Hepatocyte (in vitro differentiated cells): ENCODE results near the gene UTP25. TPM values are rescaled to one million over a fixed set of nuclear protein-coding genes. Genes with fewer than 3 reads are reported as not detected.

Experiments used
- DNase-seq: peaks from one replicate; pipeline ENCODE4 v3.0.0-alpha.2; 2016; ENCODE audit warnings: low spot score
- H2AFZ ChIP-seq: fragments of 200-600 bp; sonication (generic); 2 replicates; pipeline ENCODE4 v1.6.0; 2016; ENCODE audit warnings: antibody characterized with exemption, mild to moderate bottlenecking
- H3K27ac ChIP-seq: fragments of 200-600 bp; sonication (generic); 2 replicates; pipeline ENCODE4 v1.5.1; 2016; ENCODE audit warnings: mild to moderate bottlenecking
- H3K27me3 ChIP-seq: fragments of 200-600 bp; sonication (generic); 2 replicates; pipeline ENCODE4 v1.6.1; 2016
- H3K36me3 ChIP-seq: fragments of 200-600 bp; sonication (generic); replicated peaks from 2 replicates; pipeline ENCODE4 v1.5.1; 2016; ENCODE audit warnings: low read depth; ENCODE audit not compliant: insufficient read depth
- H3K4me1 ChIP-seq: fragments of 200-600 bp; sonication (generic); 2 replicates; pipeline ENCODE4 v1.5.1; 2016; ENCODE audit warnings: mild to moderate bottlenecking, moderate library complexity; ENCODE audit not compliant: insufficient read depth
- H3K4me2 ChIP-seq: fragments of 200-600 bp; sonication (generic); 2 replicates; pipeline ENCODE4 v1.6.0; 2016
- H3K4me3 ChIP-seq: fragments of 200-600 bp; sonication (generic); 2 replicates; pipeline ENCODE4 v1.5.1; 2016; ENCODE audit warnings: mild to moderate bottlenecking
- H3K79me2 ChIP-seq: fragments of 200-600 bp; sonication (generic); 2 replicates; pipeline ENCODE4 v1.6.0; 2017; ENCODE audit warnings: mild to moderate bottlenecking
- H3K9me2 ChIP-seq: fragments of 200-600 bp; sonication (generic); replicated peaks from 2 replicates; pipeline ENCODE4 v1.6.0; 2017; ENCODE audit warnings: mild to moderate bottlenecking; ENCODE audit not compliant: insufficient read depth
- H3K9me3 ChIP-seq: fragments of 200-600 bp; sonication (generic); 2 replicates; pipeline ENCODE4 v1.5.1; 2016; ENCODE audit warnings: low read depth, mild to moderate bottlenecking
- H4K20me1 ChIP-seq: fragments of 200-600 bp; sonication (generic); 2 replicates; pipeline ENCODE4 v1.6.0; 2016; ENCODE audit warnings: mild to moderate bottlenecking; ENCODE audit not compliant: insufficient read depth, poor library complexity, severe bottlenecking
- CTCF ChIP-seq: fragments of 200-600 bp; sonication (generic); IDR thresholded peaks from 2 replicates; pipeline ENCODE4 v1.5.1; 2016; ENCODE audit warnings: antibody characterized with exemption, mild to moderate bottlenecking; ENCODE audit not compliant: poor library complexity
- EZH2 ChIP-seq: fragments of 200-600 bp; sonication (generic); IDR thresholded peaks from 2 replicates; pipeline ENCODE4 v1.6.1; 2016; ENCODE audit warnings: antibody characterized with exemption, mild to moderate bottlenecking, borderline replicate concordance
- EZH2phosphoT487 ChIP-seq: fragments of 200-600 bp; sonication (generic); IDR thresholded peaks from one replicate; pipeline ENCODE4 v1.6.1; 2018; ENCODE audit warnings: antibody characterized with exemption, mild to moderate bottlenecking, low read depth, moderate library complexity; ENCODE audit not compliant: unreplicated experiment, severe bottlenecking
- WGBS: methylation state at CpG from one replicate; pipeline ENCODE4 v1.1.6; 2016; ENCODE audit warnings: low lambda C conversion rate; ENCODE audit errors: missing lambda C conversion rate; 5-methylcytosine and 5-hydroxymethylcytosine counted together
- polyA plus RNA-seq: library from polyadenylated mRNA; unstranded; fragments of >200 nt; fragmentation: Nextera tagmentation; extraction: Ambion mirVana; gene quantifications from 2 replicates; pipeline ENCODE4 v1.2.1, GENCODE V29; 2016
- total RNA-seq: library from RNA; depleted of rRNA; stranded (reverse); fragments of >200 nt; gene quantifications from 2 replicates; pipeline ENCODE4 v1.2.3, GENCODE V29; 2014

Gene UTP25
- total and polyA plus RNA-seq, 2 experiments from 2014 or later = 3.2 to 8.0 TPM

GRCh38 chr1:209838537-209838936 lies 10.8 kb downstream of the UTP25 start:
- 92% methylated on average over 6 of the region's 6 CpGs for WGBS
- no peak overlapping the region for H3K4me2 ChIP-seq
- H3K27me3 ChIP-seq = no peaks in the 10 kb centered on the region
- no peaks in the 10 kb centered on the region for H4K20me1 ChIP-seq
- no peaks in the 10 kb centered on the region for H3K36me3 ChIP-seq
- H2AFZ ChIP-seq = no peak overlapping the region
- H3K79me2 ChIP-seq = no peaks in the 10 kb centered on the region
- no peaks in the 10 kb centered on the region for H3K9me3 ChIP-seq
- H3K4me1 ChIP-seq = peaks cover 8% of the 10 kb centered on the region
- H3K4me3 ChIP-seq = no peak overlapping the region
- H3K9me2 ChIP-seq = no peaks in the 10 kb centered on the region
- H3K27ac ChIP-seq = peak overlapping the region; percentile 95
- no peak for TF ChIP-seq EZH2phosphoT487
- TF ChIP-seq CTCF = no peak
- no peak for TF ChIP-seq EZH2
- DNase-seq = peak; percentile 39

GRCh38 chr1:209839875-209840546 lies 12.2 kb downstream of the UTP25 start:
- Histone ChIP-seq H2AFZ (no peak overlapping the region), H3K27ac (peak overlapping the region; percentile 95), H3K4me3 (no peak overlapping the region), H3K79me2 (no peaks in the 10 kb centered on the region), H3K4me1 (peaks cover 8% of the 10 kb centered on the region), H3K36me3 (no peaks in the 10 kb centered on the region), H3K9me2 (no peaks in the 10 kb centered on the region), H3K4me2 (no peak overlapping the region), H3K27me3 (no peaks in the 10 kb centered on the region), H3K9me3 (no peaks in the 10 kb centered on the region), H4K20me1 (no peaks in the 10 kb centered on the region)
- peak; percentile 68 for DNase-seq
- 75% methylated on average over 5 of the region's 5 CpGs for WGBS
- TF ChIP-seq EZH2 (no peak), EZH2phosphoT487 (no peak), CTCF (no peak)

- DNase-seq = no peak
- Histone ChIP-seq H4K20me1 (no peaks in the 10 kb centered on the region), H3K27me3 (no peaks in the 10 kb centered on the region), H3K79me2 (no peaks in the 10 kb centered on the region), H3K4me1 (peaks cover 8% of the 10 kb centered on the region), H2AFZ (no peak overlapping the region), H3K9me2 (no peaks in the 10 kb centered on the region), H3K4me3 (no peak overlapping the region), H3K27ac (peak overlapping the region; percentile 95), H3K9me3 (no peaks in the 10 kb centered on the region), H3K4me2 (no peak overlapping the region), H3K36me3 (no peaks in the 10 kb centered on the region)
- WGBS = 98% methylated on average over 5 of the region's 5 CpGs
- TF ChIP-seq EZH2 (no peak), EZH2phosphoT487 (no peak), CTCF (no peak)
Observed at GRCh38 chr1:209840611-209841010, 12.8 kb downstream of the UTP25 start.
